Measurements from ENCODE around the gene ADCY5.
"Not testable (repeated sequence)": the region's sequence is repeated elsewhere in the genome, so short reads cannot be mapped to it uniquely, and the experiment has no call there.

The ADCY5 gene

DNA sequence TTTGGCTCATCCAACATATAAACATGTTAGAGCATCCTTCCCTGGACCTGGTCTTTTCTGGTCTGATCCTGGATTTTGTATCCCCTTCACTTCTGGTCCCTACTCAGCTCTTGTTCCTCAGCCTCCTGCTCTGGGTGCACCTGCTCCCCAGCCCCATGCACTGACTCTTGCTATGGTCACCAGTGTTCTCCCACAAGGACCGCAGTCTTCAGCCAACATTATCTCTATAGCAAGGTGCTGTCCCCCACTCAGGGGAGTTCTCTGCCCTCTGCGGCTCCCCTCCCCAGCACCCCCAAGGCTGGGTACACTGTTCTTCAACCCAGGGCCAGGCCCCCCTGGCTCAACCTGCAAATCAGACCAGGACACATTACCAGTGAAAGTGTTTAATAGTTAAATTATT is 167.0 kb downstream of the ADCY5 start:
- no peak for DNase-seq

DNA sequence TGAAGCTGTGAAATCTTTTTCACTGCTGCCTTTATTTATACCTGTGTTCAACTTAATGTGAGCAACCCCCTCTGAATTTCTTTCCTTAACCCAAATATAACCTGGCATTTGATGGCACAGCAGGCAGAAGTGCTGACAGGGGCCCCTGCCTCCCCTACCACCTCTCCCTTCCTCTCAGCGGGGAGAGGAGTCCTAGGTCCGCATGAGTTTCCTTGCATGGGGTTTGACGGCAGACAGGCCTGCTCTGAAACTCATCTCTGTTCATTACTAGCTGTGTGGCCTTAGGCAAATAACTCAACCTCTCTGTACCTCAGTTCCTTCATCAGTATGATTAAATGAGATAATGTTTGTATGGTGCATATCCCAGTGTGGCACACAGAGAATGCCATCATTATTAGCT is 167.5 kb downstream of the ADCY5 start:
- no peak for DNase-seq

DNA sequence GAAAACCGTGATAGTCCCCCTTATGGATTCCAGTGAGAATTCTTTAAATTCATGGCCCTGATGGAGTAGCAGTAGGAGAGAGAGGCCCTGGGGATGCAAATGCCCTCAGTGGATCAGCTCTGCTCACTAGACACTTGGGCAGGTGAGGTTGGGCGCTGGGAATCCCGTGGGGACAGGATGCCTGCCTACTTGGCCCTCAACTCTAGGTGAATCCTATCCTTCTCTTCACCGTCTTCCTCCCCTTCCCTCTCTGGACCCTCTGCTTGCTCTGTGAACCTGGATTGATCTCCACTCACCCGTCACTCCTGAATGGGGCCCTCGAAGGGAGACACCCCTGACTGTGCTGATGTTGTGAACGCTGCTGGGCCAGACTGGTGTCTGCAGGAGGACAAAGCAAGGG is 169.8 kb downstream of the ADCY5 start:
- no peak for DNase-seq

DNA sequence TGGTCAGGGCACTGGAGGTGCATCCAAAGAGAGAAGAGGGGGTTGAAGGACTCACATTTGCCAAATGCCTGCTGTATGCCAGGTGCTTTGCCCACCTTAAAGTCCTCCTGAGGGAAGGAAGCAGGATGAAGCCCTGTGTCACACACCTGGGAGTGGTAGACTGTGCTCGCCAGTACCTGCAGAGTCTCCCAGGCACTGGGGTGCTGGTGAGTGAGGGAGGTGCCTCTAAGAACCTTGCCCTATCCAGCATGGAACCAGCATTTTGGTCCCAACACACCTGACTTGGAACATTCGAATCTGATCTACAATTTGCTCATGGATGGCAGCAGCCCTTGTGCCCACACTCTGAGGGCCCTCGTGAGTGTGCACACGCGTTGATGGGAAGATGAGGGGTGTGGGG is 170.4 kb downstream of the ADCY5 start:
- DNase-seq = no peak

DNA sequence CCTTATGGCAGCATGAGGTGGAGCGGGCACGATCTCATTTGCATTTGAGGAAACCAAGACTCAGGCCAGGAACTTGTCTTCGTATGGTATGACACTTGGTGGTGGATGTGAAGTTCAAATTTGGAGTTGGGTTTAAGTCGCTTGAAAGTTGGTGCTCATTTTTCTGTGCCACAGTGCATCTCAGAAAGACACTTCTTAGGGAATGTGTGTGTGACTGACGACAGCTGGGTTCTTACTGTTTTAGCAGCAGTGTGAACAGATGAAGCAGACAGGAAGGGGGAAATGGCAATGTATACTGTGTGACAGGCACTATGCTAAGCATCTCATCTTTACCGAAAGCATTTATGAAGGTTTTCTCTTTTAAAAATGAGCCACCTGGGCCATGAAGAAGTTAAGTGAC is 171.8 kb downstream of the ADCY5 start:
- DNase-seq = no peak

DNA sequence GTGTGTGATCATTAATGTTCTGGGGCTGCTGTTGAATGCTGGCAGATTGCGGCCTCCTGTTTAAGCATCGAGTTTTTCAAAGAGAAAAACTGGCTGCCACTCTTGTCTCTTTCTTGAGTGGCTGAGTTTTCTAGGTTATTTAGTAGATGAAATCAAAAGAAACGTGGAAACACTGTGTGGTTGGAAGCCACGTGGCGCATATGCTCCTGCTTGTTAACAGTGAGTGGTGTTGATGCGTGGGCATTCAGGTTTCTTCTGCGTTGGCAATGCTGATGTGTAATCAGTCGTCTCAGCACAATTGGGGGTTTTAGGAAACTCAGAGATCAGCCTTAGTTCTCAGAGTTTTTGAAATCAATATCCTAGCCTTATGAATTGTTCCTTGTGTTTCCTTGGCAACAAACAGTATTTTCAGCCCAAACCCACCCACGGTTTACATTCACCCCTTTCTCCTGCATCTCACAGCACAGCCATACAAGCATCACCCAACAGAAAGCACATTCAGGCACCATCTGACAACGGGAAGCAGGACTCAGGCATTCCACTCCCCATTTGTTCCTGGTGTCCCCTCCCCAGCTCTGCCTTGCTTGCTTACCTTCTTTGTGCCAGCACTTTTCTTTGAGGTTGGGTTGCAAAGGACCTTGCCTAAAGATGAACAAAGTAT is 172.4 kb downstream of the ADCY5 start:
- no peak for DNase-seq

DNA sequence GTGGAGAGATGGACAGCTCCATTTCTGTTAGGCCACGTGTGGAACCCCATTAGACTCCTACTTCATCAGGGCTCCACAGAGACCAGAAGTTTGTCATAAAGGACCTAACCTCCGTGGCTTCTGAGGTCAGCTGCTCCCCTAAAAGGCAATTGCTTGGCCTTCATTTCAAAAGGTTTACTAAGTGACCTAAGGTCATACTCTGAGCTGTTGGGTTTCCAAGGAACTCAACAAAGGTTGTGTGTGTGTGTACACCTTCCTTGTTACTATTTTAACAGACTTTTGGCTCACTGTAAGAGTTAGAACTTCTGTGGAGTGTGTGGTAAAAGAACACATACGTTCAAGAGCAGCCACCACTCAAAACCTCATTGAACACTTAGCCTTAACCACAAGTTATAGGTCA is 173.2 kb downstream of the ADCY5 start:
- no peak for DNase-seq

DNA sequence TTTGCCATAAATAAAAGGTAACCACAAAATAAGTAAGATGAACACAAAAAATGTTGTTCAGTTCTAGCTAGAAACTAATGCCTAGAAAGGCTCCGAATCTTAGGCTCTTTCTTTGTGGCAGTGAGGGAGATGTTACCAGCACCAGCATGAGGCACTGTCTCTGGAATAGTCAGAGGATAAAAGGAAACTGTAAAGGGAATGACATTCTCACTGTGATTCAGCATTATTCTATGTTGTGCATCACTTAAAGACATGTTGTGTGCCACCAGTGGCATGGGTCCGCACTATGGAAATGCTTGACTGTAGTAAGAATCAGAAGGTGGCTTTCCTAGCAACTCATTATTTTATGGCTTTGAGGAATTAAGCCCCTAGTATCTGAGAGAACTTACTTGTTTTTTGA is 176.3 kb downstream of the ADCY5 start:
- no peak for DNase-seq

DNA sequence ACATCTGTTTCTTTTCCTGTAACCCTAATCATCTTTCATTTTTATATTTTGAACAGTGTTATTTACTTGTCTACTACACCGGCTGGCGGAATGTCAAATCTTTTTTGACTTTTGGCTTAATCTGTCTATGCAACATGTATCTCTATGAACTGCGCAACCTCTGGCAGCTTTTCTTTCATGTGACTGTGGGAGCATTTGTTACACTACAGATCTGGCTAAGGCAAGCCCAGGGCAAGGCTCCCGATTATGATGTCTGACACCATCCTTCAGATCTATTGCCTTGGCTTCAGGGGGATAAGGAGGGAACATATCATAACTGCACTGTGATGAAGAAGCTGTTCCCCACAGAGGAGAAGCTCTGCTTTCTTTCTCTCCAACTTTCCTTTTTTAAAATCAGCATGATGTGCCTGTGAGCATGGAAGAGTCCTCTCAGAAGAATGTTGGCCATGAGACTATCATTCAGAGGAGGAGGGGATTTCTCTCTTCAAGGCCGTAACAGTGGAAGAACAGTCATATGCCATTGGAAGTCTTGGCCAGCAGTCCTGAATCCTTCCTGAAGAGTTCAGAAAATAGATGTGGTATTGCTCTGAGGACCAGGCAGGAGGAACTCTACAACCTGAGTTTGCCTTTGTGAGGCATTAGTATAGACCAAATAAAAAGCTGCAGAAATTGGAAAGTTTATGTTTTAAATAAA is 177.3 kb downstream of the ADCY5 start:
- no peak for DNase-seq

DNA sequence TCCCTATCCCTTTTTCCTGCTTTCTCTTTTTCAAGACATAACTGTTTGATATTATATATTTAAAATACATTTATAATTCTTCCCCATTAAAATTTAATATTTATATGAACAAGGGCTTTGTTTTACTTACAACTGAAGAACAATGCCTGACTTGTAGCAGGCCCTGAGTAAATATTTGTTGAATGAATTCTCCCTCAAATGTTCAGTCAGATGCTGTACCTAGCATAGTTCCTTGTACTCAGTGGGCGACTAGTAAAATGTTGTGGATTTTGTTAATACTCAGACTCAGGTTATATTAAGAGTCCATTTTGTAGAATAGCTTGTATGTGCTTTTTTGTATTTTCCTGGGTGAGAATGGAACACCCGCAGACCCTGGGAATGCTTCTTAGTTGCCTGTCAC is 178.1 kb downstream of the ADCY5 start:
- no peak for DNase-seq

DNA sequence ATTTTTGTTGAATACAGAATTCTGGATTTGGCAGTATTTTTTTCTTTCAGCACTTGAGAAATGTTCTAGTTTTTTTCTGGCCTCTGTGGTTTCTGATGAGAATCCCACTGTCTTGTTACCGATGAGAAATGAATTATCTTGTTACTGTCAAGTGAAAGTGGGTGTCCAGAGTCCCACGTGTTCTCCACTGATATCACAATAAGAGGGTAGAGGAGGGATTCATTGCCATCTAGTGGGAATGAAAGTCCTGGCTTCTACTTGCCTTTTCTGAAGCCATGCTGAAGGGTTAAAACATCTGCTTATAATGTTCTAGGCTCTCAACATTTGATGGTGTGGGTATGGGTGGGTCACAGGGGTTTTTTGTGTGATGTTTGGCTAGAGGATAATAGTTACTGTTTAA is 181.1 kb downstream of the ADCY5 start:
- no peak for DNase-seq

DNA sequence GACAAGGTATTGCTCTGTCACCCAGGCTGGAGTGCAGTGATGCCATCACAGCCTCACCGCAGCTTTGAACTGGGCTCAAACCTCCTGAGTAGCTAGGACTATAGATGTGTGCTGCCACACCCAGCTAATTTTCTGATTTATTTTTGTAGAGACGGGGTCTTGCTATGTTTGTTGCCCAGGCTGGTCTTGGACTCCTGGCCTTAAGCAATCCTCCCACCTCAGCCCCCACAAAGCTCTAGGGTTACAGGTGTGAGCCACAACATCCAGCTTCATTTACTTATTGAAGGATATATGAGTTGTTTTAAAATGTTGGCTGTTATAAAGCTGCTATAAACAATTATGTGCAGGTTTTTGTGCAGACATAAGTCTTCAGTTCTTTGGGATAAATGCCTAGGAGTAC is 184.9 kb downstream of the ADCY5 start:
- DNase-seq = no peak

DNA sequence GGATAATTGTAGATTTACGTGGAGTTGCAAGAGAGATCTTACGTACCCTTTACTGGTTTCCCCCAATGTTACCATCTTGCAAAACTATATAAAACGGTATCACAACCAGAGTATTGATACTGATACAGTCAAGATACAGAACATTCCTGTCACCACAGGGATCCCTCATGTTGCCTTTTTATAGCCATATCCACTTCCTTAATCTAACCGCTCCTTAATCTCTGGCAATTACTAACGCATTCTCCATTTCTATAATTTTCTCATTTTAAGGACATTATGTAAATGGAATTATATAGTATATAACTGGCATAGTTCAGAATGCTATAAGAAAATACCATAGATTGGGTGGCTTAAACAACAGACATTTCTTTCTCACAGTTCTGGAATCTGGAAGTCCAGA is 186.0 kb downstream of the ADCY5 start:
- no peak for DNase-seq

DNA sequence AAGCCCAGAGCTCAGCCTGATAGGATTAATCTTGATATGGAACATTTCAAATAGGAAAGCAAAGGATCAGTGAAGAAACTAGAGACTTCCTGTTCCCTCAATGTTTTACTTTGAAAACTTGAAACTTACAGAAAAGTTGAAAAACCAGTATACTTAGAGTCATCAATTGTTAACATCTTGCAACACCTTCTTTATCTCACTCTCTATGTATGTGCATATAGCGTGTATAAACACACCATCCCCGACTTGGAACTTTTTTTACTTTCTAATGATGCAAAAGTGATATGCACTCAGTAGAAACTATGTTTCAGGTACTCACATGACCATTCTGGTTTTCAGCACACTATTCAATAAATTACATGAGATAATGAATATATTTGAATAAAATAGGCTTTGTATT is 186.7 kb downstream of the ADCY5 start:
- DNase-seq = no peak

DNA sequence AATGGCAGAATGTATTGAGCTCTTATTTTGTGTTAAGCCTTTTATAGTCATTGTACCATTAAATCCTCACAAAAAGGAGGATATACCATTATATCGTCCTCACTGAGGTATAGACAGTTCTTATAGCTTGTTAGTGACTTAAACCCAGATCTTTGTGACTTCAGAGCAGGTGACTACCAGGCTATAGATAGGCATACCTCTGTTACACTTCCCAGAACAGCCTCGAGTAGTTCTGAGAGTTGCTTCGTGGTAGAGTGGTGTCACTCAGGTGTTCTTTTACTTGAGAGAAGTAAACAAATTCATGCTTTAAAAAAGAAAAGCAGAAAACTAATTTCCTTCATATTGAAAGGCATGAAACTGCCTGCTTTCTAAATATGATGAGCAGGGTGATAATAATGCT is 187.2 kb downstream of the ADCY5 start:
- no peak for DNase-seq

DNA sequence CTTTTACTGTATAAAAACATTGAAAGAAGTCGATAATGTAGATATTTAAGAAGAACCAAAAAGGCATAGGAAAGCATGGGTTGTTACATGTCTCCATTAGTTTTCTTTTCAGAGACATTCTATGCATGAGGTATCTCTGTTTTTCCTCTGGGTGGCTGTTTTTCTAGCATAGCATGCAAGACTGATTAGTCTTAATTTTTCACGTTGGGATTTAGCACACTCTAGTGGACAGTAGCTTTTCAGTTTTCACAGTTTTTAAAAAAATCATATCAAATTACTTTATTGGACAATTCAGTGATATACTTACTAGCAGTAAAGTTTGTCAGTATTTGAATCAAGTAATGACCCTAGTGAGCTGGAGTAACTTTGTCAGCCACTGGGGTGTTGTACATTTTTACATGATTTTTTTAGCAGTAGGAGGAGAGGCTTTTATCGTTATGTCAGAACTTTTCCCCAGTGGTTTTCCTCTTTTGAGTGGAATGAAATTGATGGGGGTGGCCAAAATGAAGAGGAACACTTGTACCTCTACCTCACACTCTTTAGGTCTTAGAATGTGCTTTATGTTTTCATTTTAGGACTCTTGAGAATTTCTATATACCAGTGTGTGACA is 190.0 kb downstream of the ADCY5 start:
- DNase-seq = no peak

DNA sequence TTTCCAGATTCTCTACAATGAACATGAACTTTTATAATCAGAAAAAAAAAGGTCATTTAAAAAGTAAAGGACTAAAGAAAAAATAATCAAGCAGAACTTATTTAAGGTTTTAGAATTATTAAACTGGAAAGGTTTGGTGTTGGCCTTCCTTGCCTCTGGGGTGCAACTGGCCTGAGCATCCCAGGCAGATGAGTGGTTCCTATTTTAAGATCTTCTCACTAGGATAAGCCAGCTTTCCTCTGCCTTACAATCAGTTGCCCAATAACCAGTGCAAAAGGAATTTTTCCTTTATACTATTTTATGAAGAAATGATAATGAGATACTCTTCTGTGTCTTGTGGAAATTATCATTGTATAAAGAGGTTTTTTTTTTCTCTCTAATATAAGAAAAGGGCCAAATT is 190.5 kb downstream of the ADCY5 start:
- no peak for DNase-seq

DNA sequence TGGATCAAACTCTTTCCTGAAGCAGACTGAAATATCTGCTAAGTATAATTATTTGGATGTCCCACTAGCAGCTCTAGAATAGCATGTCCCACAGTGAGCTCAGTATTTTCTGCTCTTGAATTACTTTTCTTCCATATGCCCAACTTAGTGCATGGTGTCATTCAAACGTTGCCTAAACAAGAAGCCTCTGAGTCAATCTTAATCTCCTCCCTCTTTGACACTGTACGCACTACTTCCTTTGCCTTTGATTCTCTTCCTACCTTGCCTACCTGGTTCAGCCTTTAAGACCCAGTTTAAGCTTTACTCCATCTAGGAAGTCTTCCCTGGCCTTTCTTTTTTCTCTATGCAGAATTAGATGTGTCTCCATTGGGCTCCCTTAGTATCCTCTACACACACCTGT is 192.6 kb downstream of the ADCY5 start:
- DNase-seq = no peak

DNA sequence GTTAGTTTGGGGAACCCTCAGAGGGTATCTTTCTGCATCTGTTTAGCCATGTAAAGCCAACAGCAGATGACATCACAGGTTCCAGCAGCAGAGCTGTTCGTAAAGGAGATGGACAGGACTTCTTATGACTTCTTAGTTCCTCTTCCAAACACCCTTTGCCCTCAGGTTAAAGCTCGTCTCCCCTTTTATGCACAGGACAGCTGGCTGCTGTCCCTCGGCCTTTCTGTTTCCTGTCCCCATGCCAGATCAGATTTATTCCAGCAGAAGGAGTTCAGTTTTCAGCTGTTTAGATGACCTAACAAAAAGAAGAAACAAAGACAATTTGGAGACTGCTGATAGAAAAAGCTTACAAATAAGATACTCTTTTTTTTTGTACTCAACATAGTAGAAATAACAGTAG is 202.0 kb downstream of the ADCY5 start:
- no peak for DNase-seq

DNA sequence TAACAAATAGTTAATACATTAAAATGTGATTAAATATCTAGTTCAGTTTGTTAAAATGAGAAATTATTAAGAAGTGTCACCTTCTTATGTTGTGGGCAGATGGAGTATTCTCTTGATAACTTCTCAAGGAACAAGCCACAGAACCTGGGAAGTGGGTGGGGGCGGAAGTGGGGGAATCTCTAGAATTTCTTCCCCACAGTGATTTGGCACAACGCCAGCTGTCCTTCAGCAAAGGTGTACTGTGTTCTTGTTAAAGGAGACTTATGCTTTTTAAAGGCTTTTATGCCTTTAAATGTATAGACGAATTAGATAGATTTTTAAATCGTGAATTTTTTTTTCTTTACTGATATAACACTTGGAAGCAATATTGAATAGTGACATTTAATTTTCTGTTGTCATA is 204.8 kb downstream of the ADCY5 start:
- DNase-seq = no peak

DNA sequence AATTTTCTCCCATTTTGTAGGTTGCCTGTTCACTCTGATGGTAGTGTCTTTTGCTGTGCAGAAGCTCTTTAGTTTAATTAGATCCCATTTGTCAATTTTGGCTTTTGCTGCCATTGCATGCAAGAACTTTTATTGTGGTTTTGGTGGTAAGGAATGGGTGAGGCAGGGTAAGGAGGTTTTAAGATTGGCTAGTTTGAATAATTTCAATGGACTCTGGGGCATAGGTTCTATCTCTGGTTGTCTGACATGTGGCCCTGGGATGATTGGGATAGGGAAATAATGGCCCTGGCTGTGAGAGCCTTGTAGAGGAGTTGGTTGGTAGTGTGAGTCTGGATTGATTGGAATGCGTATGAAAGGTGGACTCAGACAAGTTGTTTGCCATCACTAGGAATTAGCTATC is 209.1 kb downstream of the ADCY5 start:
- no peak for DNase-seq

DNA sequence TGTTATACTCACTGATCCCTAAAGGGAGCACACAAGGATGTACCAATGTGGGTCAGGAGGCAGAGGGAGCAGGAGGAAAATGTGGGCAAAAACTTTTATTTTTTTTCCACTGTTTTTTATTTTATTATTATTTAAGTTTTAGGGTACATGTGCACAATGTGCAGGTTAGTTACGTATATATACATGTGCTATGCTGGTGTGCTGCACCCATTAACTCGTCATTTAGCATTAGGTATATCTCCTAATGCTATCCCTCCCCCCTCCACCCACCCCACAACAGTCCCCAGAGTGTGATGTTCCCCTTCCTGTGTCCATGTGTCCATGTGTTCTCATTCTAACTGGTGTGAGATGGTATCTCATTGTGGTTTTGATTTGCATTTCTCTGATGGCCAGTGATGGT is 209.7 kb downstream of the ADCY5 start:
- DNase-seq = not testable (repeated sequence)

DNA sequence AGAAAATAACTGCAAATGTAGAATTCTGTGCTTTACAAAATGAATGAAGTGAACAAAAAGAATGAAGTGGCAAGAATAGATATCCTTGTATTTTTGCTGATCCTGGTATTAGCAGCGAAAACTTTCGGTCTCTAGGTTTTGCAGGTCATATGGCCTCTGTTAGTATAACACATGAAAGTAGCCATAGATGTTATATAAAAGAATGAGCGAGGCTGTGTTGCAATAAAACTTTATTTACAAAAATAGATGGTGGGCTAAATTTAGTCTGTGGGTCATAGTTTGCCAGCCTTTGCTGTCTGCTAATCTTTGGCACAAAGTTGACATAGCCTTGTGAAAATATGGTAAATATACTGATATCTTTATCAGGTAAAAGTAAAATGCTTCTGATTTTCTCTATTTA is 212.0 kb downstream of the ADCY5 start:
- no peak for DNase-seq
